SU-DHL-6 (cell line): ENCODE data around the gene BRD1.

ENCODE experiments used
- H2AFZ ChIP-seq: fragments of 200-600 bp; sonication (generic); 2 replicates; pipeline ENCODE4 v1.6.1; 2014; ENCODE audit warnings: low read depth, mild to moderate bottlenecking, moderate library complexity, mixed read lengths, antibody characterized with exemption, low read length; ENCODE audit not compliant: severe bottlenecking
- H3F3A ChIP-seq: fragments of 200-600 bp; shearing (Covaris generic); 2 replicates; pipeline ENCODE4 v1.6.0; 2016; ENCODE audit warnings: antibody characterized with exemption, mild to moderate bottlenecking; ENCODE audit not compliant: insufficient read depth
- H3K27ac ChIP-seq: fragments of 200-600 bp; sonication (generic); 2 replicates; pipeline ENCODE4 v1.5.1; 2016; ENCODE audit warnings: low read depth, mild to moderate bottlenecking, low read length, moderate library complexity, mixed read lengths
- H3K27me3 ChIP-seq: fragments of 200-600 bp; sonication (generic), shearing (Covaris generic); 2 replicates; pipeline ENCODE4 v1.6.0; 2014; ENCODE audit warnings: mild to moderate bottlenecking, low read length
- H3K36me3 ChIP-seq: fragments of 200-600 bp; sonication (generic); 2 replicates; pipeline ENCODE4 v1.6.1; 2014; ENCODE audit warnings: mild to moderate bottlenecking, low read length, mixed read lengths
- H3K4me2 ChIP-seq: fragments of 300-600, 200-600 bp; shearing (Covaris generic), sonication (generic); 2 replicates; pipeline ENCODE4 v1.6.0; 2014; ENCODE audit warnings: low read length, low read depth, mild to moderate bottlenecking; ENCODE audit not compliant: poor library complexity, severe bottlenecking
- H3K4me3 ChIP-seq: fragments of 200-600 bp; sonication (generic); 2 replicates; pipeline ENCODE4 v1.5.1; 2014; ENCODE audit warnings: antibody characterized with exemption, low read length, mild to moderate bottlenecking, mixed read lengths; ENCODE audit not compliant: insufficient read depth, poor library complexity, severe bottlenecking
- H3K79me2 ChIP-seq: fragments of 200-600 bp; sonication (generic); 2 replicates; pipeline ENCODE4 v1.6.1; 2014; ENCODE audit warnings: mild to moderate bottlenecking, low read length, moderate library complexity; ENCODE audit not compliant: insufficient read depth
- H3K9ac ChIP-seq: fragments of 200-600 bp; sonication (generic); 2 replicates; pipeline ENCODE4 v1.7.0; 2014; ENCODE audit warnings: mild to moderate bottlenecking, low read length
- H3K9me2 ChIP-seq: fragments of 200-600 bp; sonication (generic); replicated peaks from 2 replicates; pipeline ENCODE4 v1.6.1; 2014; ENCODE audit warnings: low read length; ENCODE audit not compliant: insufficient read depth
- H3K9me3 ChIP-seq: fragments of 200-600 bp; sonication (generic); 2 replicates; pipeline ENCODE4 v1.6.1; 2014; ENCODE audit warnings: low read length, mixed read lengths; ENCODE audit not compliant: insufficient read depth
- H4K20me1 ChIP-seq: fragments of 200-600 bp; sonication (generic); 2 replicates; pipeline ENCODE4 v1.6.1; 2014; ENCODE audit warnings: low read depth, mild to moderate bottlenecking, antibody characterized with exemption, low read length, moderate library complexity, mixed read lengths
- EZH2phosphoT487 ChIP-seq: fragments of 200-600 bp; sonication (generic), shearing (Covaris generic); conservative IDR thresholded peaks from 2 replicates; pipeline ENCODE4 v1.6.1; 2018; ENCODE audit warnings: mild to moderate bottlenecking, antibody characterized with exemption, low read length, moderate library complexity, mixed read lengths
- TF ChIP-seq, protein P1 (sequence below): fragments of 200-600 bp; sonication (generic); IDR thresholded peaks from one replicate; pipeline ENCODE4 v1.5.1; 2017; ENCODE audit warnings: antibody characterized with exemption, mild to moderate bottlenecking, low read length, moderate library complexity; ENCODE audit not compliant: insufficient read depth, poor library complexity, severe bottlenecking

The BRD1 gene

DNA sequence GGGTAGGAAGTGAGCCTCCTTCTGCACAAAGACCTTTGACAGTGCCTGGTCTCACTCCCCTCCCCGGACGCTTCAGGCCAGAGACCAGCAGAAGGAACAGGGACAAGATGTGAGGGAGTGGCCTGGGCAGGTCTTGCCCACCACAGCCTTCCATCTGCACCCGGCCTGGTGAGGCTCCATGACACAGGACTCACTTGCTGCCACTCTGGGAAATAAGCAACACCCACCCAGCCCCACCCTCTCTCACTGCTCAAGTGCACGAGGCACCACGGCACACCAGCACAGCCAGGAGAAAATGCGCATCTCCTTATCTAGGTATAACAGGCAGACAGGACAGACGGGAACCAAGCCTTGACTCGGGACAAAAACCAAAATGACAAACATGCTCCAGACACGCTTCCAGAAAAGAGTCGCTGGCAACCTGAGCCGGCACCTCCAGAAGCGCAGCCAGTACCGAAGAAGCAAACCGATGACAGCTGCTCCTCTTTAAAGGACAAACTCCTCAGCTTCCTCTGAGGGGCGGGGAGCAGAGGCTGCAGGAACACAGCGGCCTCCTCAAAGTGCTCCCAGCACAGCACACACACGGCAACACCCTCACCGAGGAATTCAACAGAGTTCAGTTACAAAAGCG, 41.7 kb downstream of the BRD1 start:
- H3K36me3 ChIP-seq, result no peaks in the 10 kb centered on the region
- no peak overlapping the region for H3K27ac ChIP-seq
- H3K9me2 ChIP-seq, result no peaks in the 10 kb centered on the region
- H3K4me2 ChIP-seq, result no peak overlapping the region
- H3F3A ChIP-seq, result no peaks in the 10 kb centered on the region
- no peaks in the 10 kb centered on the region for H3K27me3 ChIP-seq
- H3K79me2 ChIP-seq, result peaks cover 3% of the 10 kb centered on the region; the same call in 1 of the 2 replicates
- H2AFZ ChIP-seq, result no peak overlapping the region
- no peak overlapping the region for H3K9ac ChIP-seq
- no peaks in the 10 kb centered on the region for H4K20me1 ChIP-seq
- H3K9me3 ChIP-seq, result no peaks in the 10 kb centered on the region
- TF ChIP-seq EZH2phosphoT487, result no peak
- TF ChIP-seq, protein P1, sequence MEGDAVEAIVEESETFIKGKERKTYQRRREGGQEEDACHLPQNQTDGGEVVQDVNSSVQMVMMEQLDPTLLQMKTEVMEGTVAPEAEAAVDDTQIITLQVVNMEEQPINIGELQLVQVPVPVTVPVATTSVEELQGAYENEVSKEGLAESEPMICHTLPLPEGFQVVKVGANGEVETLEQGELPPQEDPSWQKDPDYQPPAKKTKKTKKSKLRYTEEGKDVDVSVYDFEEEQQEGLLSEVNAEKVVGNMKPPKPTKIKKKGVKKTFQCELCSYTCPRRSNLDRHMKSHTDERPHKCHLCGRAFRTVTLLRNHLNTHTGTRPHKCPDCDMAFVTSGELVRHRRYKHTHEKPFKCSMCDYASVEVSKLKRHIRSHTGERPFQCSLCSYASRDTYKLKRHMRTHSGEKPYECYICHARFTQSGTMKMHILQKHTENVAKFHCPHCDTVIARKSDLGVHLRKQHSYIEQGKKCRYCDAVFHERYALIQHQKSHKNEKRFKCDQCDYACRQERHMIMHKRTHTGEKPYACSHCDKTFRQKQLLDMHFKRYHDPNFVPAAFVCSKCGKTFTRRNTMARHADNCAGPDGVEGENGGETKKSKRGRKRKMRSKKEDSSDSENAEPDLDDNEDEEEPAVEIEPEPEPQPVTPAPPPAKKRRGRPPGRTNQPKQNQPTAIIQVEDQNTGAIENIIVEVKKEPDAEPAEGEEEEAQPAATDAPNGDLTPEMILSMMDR, result no peak
- no peak overlapping the region for H3K4me3 ChIP-seq

DNA sequence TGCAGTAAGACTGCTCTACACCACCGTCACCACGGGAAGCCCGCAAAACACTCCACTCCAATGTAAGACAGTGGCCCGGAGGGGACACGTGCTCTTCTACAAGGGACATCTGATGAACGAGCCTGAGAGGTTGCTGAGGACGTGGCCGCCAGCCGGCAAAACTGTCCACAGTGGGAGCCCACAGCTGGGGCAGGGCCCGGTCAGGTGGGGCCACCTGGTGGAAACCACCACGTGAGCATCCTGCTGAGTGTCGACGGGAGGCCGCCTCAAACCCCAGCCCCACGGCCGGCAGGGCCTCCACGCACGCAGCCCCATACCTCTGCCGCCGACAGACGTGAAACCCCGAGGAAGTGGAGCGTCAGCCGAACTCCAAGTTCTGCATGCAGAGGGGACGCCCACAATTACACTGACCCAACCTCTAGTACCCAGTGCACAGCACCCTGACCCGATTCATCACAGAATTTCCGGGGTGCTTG, 42.6 kb downstream of the BRD1 start:
- no peaks in the 10 kb centered on the region for H4K20me1 ChIP-seq
- no peaks in the 10 kb centered on the region for H3K36me3 ChIP-seq
- H3K27me3 ChIP-seq, result no peaks in the 10 kb centered on the region
- no peak overlapping the region for H3K9ac ChIP-seq
- no peak overlapping the region for H2AFZ ChIP-seq
- H3K79me2 ChIP-seq, result peaks cover 9% of the 10 kb centered on the region; the same call in 1 of the 2 replicates
- no peak overlapping the region for H3K4me2 ChIP-seq
- H3F3A ChIP-seq, result no peaks in the 10 kb centered on the region
- no peaks in the 10 kb centered on the region for H3K9me2 ChIP-seq
- TF ChIP-seq EZH2phosphoT487, result no peak
- TF ChIP-seq, protein P1, result no peak
- no peaks in the 10 kb centered on the region for H3K9me3 ChIP-seq
- no peak overlapping the region for H3K4me3 ChIP-seq
- H3K27ac ChIP-seq, result no peak overlapping the region

DNA sequence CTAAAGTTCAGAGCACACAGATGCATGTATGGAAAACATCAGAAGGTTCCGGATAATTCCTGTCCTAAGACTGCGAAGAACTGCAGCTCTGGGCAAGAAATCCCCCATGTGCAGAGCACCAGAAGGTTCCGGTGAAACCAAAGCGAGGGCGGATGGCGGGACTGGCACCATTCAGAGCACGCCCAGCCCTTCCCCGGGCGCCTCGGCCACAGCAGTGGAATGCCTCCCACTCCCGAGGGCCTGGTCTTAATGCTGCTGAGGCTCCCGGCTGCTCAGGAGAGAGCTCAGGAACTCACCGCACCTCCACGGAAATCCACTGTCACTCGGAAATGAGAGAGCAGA, 43.1 kb downstream of the BRD1 start:
- Histone ChIP-seq H3K79me2 (peaks cover 9% of the 10 kb centered on the region; the same call in 1 of the 2 replicates), H3F3A (no peaks in the 10 kb centered on the region), H2AFZ (no peak overlapping the region), H3K27me3 (no peaks in the 10 kb centered on the region), H3K27ac (no peak overlapping the region), H3K9me3 (no peaks in the 10 kb centered on the region), H4K20me1 (no peaks in the 10 kb centered on the region), H3K4me2 (no peak overlapping the region), H3K9me2 (no peaks in the 10 kb centered on the region), H3K36me3 (no peaks in the 10 kb centered on the region), H3K4me3 (no peak overlapping the region), H3K9ac (no peak overlapping the region)
- TF ChIP-seq, protein P1, result no peak
- no peak for TF ChIP-seq EZH2phosphoT487
